Measurements from ENCODE around the gene PFDN5. TPM values are rescaled to one million over a fixed set of nuclear protein-coding genes. Genes with fewer than 3 reads are reported as not detected.

PFDN5 gene
- 432 TPM for total RNA-seq
- 812 TPM for polyA plus RNA-seq

GRCh38 chr12:53295070-53295890 is at the start of gene PFDN5:
TSS of gene PFDN5 (plus strand) at chr12:53295542. CDS start at chr12:53295568, 26 bp downstream.
- Histone ChIP-seq H3K4me3 (ENCODE audit: low read depth, low read length) (peak within 1 kb of the TSS; percentile 65), H3K27ac (ENCODE audit: low read depth) (peak within 1 kb of the TSS; percentile 88), H3K4me1 (ENCODE audit: insufficient read depth) (no peaks in the 10 kb centered on the region), H3K36me3 (ENCODE audit: insufficient read depth) (no peaks in the 10 kb centered on the region)
- WGBS, result 2% methylated on average over 42 of the region's 42 CpGs
- DNase-seq (ENCODE audit: extremely low spot score), result peak; percentile 57

GRCh38 chr12:53251477-53252348 is 43.6 kb upstream of the PFDN5 start:
- H3K27ac ChIP-seq (ENCODE audit: low read depth), result peak overlapping the region; percentile 86
- H3K4me3 ChIP-seq (ENCODE audit: low read depth, low read length), result peak overlapping the region; percentile 77
- no peaks in the 10 kb centered on the region for H3K36me3 ChIP-seq (ENCODE audit: insufficient read depth)
- under 1% methylated on average over 51 of the region's 51 CpGs for WGBS
- no peak for DNase-seq (ENCODE audit: extremely low spot score)
- no peaks in the 10 kb centered on the region for H3K4me1 ChIP-seq (ENCODE audit: insufficient read depth)

DNA sequence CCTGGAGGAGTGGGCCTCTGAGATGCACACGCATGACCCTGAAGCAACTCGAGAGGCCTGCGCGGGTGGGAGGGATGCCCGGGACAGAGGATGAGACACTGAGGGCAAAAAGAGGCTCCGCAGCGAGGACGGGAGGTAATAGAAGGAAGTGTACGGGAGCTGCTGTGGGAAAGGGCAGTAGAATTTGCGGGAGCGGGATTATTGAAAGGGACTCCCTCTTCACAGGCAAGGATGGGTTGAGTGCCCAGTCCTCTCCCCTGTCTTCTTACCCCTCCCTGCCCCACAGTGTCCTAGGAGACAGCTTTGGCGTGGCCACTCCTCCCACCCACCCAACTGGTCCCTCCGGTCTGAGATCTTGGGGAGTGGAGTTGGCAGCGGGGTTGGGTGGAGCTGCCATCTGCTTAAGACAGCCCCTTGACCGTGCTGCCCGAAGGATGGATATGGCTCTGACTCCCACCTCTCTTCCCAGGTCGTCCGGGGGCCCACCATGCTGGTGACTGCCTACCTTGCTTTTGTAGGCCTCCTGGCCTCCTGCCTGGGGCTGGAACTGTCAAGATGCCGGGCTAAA is 42.9 kb upstream of the PFDN5 start:
- no peak for DNase-seq (ENCODE audit: extremely low spot score)
- peak overlapping the region; percentile 72 for H3K27ac ChIP-seq (ENCODE audit: low read depth)
- no peaks in the 10 kb centered on the region for H3K4me1 ChIP-seq (ENCODE audit: insufficient read depth)
- H3K36me3 ChIP-seq (ENCODE audit: insufficient read depth), result no peaks in the 10 kb centered on the region
- WGBS, result 6% methylated on average over 19 of the region's 19 CpGs
- H3K4me3 ChIP-seq (ENCODE audit: low read depth, low read length), result peak overlapping the region; percentile 77

GRCh38 chr12:53253298-53253697 is 42.0 kb upstream of the PFDN5 start:
- DNase-seq (ENCODE audit: extremely low spot score), result no peak
- 90% methylated on average over 13 of the region's 13 CpGs for WGBS
- no peaks in the 10 kb centered on the region for H3K4me1 ChIP-seq (ENCODE audit: insufficient read depth)
- H3K27ac ChIP-seq (ENCODE audit: low read depth), result no peak overlapping the region
- no peaks in the 10 kb centered on the region for H3K36me3 ChIP-seq (ENCODE audit: insufficient read depth)
- no peak overlapping the region for H3K4me3 ChIP-seq (ENCODE audit: low read depth, low read length)

GRCh38 chr12:53254816-53255545 is 40.4 kb upstream of the PFDN5 start:
- Histone ChIP-seq H3K4me3 (ENCODE audit: low read depth, low read length) (no peak overlapping the region), H3K36me3 (ENCODE audit: insufficient read depth) (no peaks in the 10 kb centered on the region), H3K4me1 (ENCODE audit: insufficient read depth) (no peaks in the 10 kb centered on the region), H3K27ac (ENCODE audit: low read depth) (no peak overlapping the region)
- no peak for DNase-seq (ENCODE audit: extremely low spot score)
- 81% methylated on average over 1 of the region's 1 CpG for WGBS

GRCh38 chr12:53255996-53256395 is 39.3 kb upstream of the PFDN5 start:
- H3K4me1 ChIP-seq (ENCODE audit: insufficient read depth), result no peaks in the 10 kb centered on the region
- no peaks in the 10 kb centered on the region for H3K36me3 ChIP-seq (ENCODE audit: insufficient read depth)
- no peak overlapping the region for H3K27ac ChIP-seq (ENCODE audit: low read depth)
- H3K4me3 ChIP-seq (ENCODE audit: low read depth, low read length), result no peak overlapping the region
- WGBS, result 81% methylated on average over 3 of the region's 3 CpGs
- DNase-seq (ENCODE audit: extremely low spot score), result no peak

GRCh38 chr12:53258541-53259539 is 36.5 kb upstream of the PFDN5 start:
- DNase-seq (ENCODE audit: extremely low spot score), result no peak
- no peak overlapping the region for H3K27ac ChIP-seq (ENCODE audit: low read depth)
- H3K4me1 ChIP-seq (ENCODE audit: insufficient read depth), result no peaks in the 10 kb centered on the region
- H3K4me3 ChIP-seq (ENCODE audit: low read depth, low read length), result no peak overlapping the region
- no peaks in the 10 kb centered on the region for H3K36me3 ChIP-seq (ENCODE audit: insufficient read depth)
- 58% methylated on average over 7 of the region's 7 CpGs for WGBS

DNA sequence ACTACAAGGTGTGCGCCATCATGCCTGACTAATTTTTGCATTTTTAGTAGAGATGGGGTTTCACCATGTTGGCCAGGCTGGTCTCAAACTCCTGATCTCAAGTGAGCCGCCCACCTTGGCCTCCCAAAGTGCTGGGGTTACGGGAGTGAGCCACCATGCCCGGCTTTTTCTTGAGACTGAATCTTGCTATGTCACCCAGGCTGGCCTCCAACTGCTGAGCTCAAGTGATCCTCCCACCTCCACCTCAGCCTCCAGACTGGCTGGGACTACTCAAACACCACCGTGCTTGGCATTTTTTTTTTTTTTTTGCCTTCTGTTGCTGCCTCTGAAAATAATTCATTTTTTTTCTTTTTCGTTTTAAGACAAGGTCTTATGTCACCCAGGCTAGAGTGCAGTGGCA is 35.5 kb upstream of the PFDN5 start:
- Histone ChIP-seq H3K36me3 (ENCODE audit: insufficient read depth) (no peaks in the 10 kb centered on the region), H3K27ac (ENCODE audit: low read depth) (no peak overlapping the region), H3K4me3 (ENCODE audit: low read depth, low read length) (no peak overlapping the region), H3K4me1 (ENCODE audit: insufficient read depth) (no peaks in the 10 kb centered on the region)
- WGBS, result 86% methylated on average over 6 of the region's 6 CpGs
- DNase-seq (ENCODE audit: extremely low spot score), result no peak

- 83% methylated on average over 2 of the region's 2 CpGs for WGBS
Observed at GRCh38 chr12:53265783-53266182, 29.6 kb upstream of the PFDN5 start.

DNA sequence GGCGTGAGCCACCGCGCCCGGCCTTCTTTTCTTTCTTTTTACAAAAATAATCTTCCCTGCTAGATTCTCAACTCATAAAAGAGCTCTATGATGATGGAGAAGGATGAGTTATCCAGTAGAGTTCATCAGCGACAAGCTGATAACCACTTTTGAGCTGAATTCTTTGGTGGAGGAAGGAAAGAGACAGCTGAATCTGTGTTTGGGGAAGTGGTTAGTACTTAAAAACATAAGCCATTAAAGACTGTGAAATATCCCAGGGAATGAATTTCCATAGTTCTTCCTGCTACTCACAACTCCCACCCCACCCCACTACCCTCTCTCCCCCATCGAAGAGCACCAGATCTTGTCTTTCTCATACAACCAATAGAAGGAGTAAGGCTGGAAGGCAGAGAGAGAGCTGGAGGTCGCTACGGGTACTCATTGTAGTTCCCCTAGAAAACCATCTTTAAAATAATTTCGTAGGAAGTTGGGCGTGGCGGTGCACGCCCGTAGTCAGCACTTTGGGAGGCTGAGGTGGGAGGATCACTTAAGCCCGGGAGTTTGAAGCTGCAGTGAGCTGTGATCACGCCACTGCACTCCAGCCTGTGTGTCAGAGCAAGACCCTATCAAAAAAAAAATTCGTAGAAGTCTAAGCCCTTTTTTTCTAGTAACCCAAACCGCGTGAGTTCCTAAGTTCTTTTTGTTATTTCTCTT is 27.9 kb upstream of the PFDN5 start:
- Histone ChIP-seq H3K4me3 (ENCODE audit: low read depth, low read length) (peak overlapping the region; percentile 42), H3K27ac (ENCODE audit: low read depth) (no peak overlapping the region), H3K36me3 (ENCODE audit: insufficient read depth) (no peaks in the 10 kb centered on the region), H3K4me1 (ENCODE audit: insufficient read depth) (no peaks in the 10 kb centered on the region)
- no peak for DNase-seq (ENCODE audit: extremely low spot score)
- 50% methylated on average over 18 of the region's 18 CpGs for WGBS

More at GRCh38 chr12:53265783-53266182, 29.6 kb upstream of the PFDN5 start:
- Histone ChIP-seq H3K4me1 (ENCODE audit: insufficient read depth) (no peaks in the 10 kb centered on the region), H3K27ac (ENCODE audit: low read depth) (no peak overlapping the region), H3K36me3 (ENCODE audit: insufficient read depth) (no peaks in the 10 kb centered on the region), H3K4me3 (ENCODE audit: low read depth, low read length) (no peak overlapping the region)
- no peak for DNase-seq (ENCODE audit: extremely low spot score)

- Histone ChIP-seq H3K36me3 (ENCODE audit: insufficient read depth) (no peaks in the 10 kb centered on the region), H3K4me3 (ENCODE audit: low read depth, low read length) (peak within 1 kb of the TSS; percentile 42), H3K4me1 (ENCODE audit: insufficient read depth) (no peaks in the 10 kb centered on the region), H3K27ac (ENCODE audit: low read depth) (no peak within 1 kb of the TSS)
- under 1% methylated on average over 58 of the region's 58 CpGs for WGBS
- DNase-seq (ENCODE audit: extremely low spot score), result peak; percentile 54
Observed at GRCh38 chr12:53267999-53268629, 27.2 kb upstream of the PFDN5 start, which contains the start of gene ESPL1. TSS of gene ESPL1 (plus strand) at chr12:53268299. CDS start at chr12:53268767, 468 bp downstream.
